Astrocyte of the spinal cord (primary cell): ENCODE results near the gene EIF2S1.
"Not testable (repeated sequence)": the region's sequence is repeated elsewhere in the genome, so short reads cannot be mapped to it uniquely, and the experiment has no call there.

ENCODE experiments used
- DNase-seq: peaks from one replicate; pipeline ENCODE4 v3.0.0; 2011; ENCODE audit warnings: low read depth, low spot score
- H3K4me3 ChIP-seq: 2 replicates; pipeline ENCODE4 v1.5.1; 2011; ENCODE audit warnings: low read depth, mild to moderate bottlenecking, low read length, moderate library complexity
- CTCF ChIP-seq: IDR thresholded peaks from 2 replicates; pipeline ENCODE4 v1.5.1; 2012; ENCODE audit warnings: low read depth, mild to moderate bottlenecking, low read length, inconsistent platforms
- in situ Hi-C: cut with HindIII; loops from 2 replicates; pipeline ENCODE4 v1.10.0; 2017; ENCODE audit warnings: low sequenced_read_pairs

EIF2S1 gene

DNA sequence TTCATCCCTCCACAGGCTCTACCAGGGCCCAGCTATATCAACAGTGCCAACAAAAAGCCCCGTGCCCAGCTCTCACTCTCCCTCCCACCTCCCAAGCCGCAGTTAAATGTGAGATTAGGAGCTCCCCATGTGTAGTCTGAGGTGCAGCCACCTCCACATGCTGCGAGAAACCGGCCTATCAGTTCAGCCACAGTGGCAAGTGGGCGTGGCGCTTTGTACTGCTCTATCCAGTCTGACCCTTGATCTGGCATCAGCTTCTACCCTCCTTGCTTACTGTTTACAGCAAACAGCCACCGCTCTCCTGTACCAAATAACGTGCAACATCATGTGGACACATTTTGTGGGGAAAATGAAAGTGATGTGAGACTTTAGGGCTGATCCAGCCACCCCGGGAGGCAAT lies 50.2 kb downstream of the EIF2S1 start:
- no peak for TF ChIP-seq CTCF
- no peak for DNase-seq
- H3K4me3 ChIP-seq, result no peak overlapping the region
- in situ Hi-C loops, result no loop called here

GRCh38 chr14:67411370-67411769 lies 51.2 kb downstream of the EIF2S1 start:
- in situ Hi-C loops, result no loop called here
- H3K4me3 ChIP-seq, result peak overlapping the region; percentile 48
- no peak for DNase-seq
- no peak for TF ChIP-seq CTCF

- in situ Hi-C loops, result no loop called here
- peak; percentile 8 for DNase-seq
- peak within 1 kb of the TSS; percentile 48 for H3K4me3 ChIP-seq
- no peak for TF ChIP-seq CTCF
These were observed 51.8 kb downstream of the EIF2S1 start, which contains the start of gene PLEK2 for GRCh38 chr14:67411820-67412421. TSS of gene PLEK2 (minus strand) at chr14:67412165. CDS start at chr14:67412059, 106 bp downstream.

- in situ Hi-C loops, result no loop called here
- peak; percentile 90 for DNase-seq
- H3K4me3 ChIP-seq, result no peak overlapping the region
- TF ChIP-seq CTCF, result no peak
These were observed 54.0 kb downstream of the EIF2S1 start for GRCh38 chr14:67413806-67414769.

DNA sequence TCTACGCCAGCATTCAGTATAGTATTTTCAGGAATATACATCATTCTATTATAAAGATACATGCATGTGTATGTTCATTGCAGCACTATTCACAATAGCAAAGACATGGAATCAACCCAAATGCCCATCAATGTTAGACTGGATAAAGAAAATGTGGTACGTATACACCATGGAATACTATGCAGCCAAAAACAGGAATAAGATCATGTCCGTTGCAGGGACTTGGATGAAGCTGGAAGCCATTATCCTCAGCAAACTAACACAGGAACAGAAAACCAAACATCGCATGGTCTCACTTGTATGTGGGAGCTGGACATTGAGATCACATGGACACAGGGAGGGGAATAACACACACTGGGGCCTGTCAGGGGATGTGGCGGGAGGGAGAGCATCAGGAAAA lies 55.5 kb downstream of the EIF2S1 start:
- H3K4me3 ChIP-seq, in situ Hi-C loops, DNase-seq: not testable (repeated sequence)

DNA sequence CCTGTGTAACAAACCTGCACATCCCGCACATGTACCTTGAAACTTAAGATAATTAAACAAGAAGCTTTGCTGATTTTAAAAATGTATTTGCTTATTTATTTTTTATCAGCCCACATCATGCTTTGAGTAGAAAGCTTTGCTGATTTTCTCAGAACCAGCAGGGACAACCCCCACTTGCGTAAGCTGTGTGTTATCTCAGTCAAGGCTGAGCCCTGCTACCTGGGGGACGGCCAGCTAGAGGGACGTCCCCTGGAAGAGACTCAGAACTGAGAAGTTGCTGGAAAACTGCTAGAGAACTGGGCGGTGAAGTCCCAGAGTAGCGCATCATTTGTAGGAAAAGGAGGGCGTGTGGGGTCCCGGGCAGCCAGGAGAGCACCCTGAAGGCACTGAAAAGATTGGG lies 56.0 kb downstream of the EIF2S1 start:
- no peak for TF ChIP-seq CTCF
- no peak overlapping the region for H3K4me3 ChIP-seq
- DNase-seq, result no peak
- in situ Hi-C loops, result no loop called here

DNA sequence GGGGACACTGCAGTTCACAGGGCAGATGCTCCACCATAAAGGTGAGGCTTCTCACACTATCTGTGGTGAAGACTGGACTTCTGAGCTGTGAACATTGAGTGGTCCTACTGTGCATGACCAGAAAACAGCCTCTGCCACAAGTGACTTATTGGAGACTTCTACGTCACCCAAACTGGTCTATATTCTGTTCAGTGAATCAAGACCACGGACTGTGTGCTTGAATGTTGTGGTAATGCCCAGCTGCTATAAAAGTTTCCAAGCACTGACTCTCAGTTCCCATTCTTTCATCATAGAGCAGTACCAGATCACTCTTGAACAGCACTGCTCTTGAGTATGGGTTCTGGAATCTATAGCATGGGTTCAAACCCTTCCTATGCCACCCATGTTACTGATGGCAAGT lies 56.7 kb downstream of the EIF2S1 start:
- TF ChIP-seq CTCF, result no peak
- H3K4me3 ChIP-seq, result no peak overlapping the region
- DNase-seq, result no peak
- in situ Hi-C loops, result no loop called here
